ENCODE data around the gene RFX4. TPM values are rescaled to one million over a fixed set of nuclear protein-coding genes. Genes with fewer than 3 reads are reported as not detected.

Gene RFX4
- total and polyA plus RNA-seq, 2 of the 13 experiments (the other 11 are each of a cell fraction or from before 2014, with no cell fraction given): not detected

GRCh38 chr12:106671840-106672239 is 89.0 kb downstream of the RFX4 start:
- 4% methylated on average over 5 of the region's 6 CpGs for WGBS (ENCODE audit: low lambda C conversion rate)
- H3K79me2 ChIP-seq (ENCODE audit: insufficient read depth, low read length): no peaks in the 10 kb centered on the region
- H4K20me1 ChIP-seq (ENCODE audit: insufficient read depth, low read length): no peaks in the 10 kb centered on the region
- ATAC-seq: no peak
- ChIA-PET POLR2A (no interaction called here), CTCF (ENCODE audit: low intra/inter-chr PET ratio, low total read pairs) (no interaction called here)
- H3K9ac ChIP-seq (ENCODE audit: insufficient read depth, low read depth, low read length): no peak overlapping the region
- FAIRE-seq: no peak
- intact Hi-C loops (cut with micrococcal nuclease; ENCODE audit: unreplicated experiment): no loop called here
- BruUV-seq (replicated peaks): no TSS peak
- DNase-seq (ENCODE audit: low spot score): no peak
- H3K27ac ChIP-seq (ENCODE audit: extremely low read length, insufficient read depth, low read length): no peak overlapping the region
- H2AFZ ChIP-seq (ENCODE audit: low read length): no peak overlapping the region
- no peaks in the 10 kb centered on the region for H3K4me1 ChIP-seq (ENCODE audit: insufficient read depth, low read length)
- peaks cover 5 to 24% of the 10 kb centered on the region in 2 experiments; a peak in 3 of 5 replicates for H3K27me3 ChIP-seq (ENCODE audit: control insufficient read depth in 1 of 2, insufficient read depth in 2 of 2, low read length in 2 of 2)
- H3K4me2 ChIP-seq (ENCODE audit: low read depth, low read length): no peak overlapping the region
- H3K36me3 ChIP-seq (replicated peaks in 1 of 2; ENCODE audit: control insufficient read depth in 1 of 2, insufficient read depth in 2 of 2, low read length in 2 of 2): no peaks in the 10 kb centered on the region
- no peaks in the 10 kb centered on the region for H3K9me3 ChIP-seq (ENCODE audit: low read length)
- in situ Hi-C loops (cut with HindIII; ENCODE audit: extremely low pct_ligation_motif_present, low pct_unique_long_range_greater_than_20kb): no loop called here
- no peak overlapping the region for H3K4me3 ChIP-seq (replicated peaks in 1 of 3; ENCODE audit: insufficient read depth in 1 of 3, low read depth in 2 of 3, low read length in 3 of 3)
- TF ChIP-seq ZNF598 (CRISPR knock-in tag; IDR thresholded peaks at IDR 0.05; ENCODE audit: borderline replicate concordance) (no peak), MED8 (CRISPR knock-in tag; IDR thresholded peaks at IDR 0.05; ENCODE audit: insufficient replicate concordance) (no peak), ZNF234 (CRISPR knock-in tag; conservative IDR thresholded peaks at IDR 0.05) (no peak), ATF4 (CRISPR knock-in tag; IDR thresholded peaks at IDR 0.05) (no peak), ZFY (CRISPR knock-in tag; IDR thresholded peaks at IDR 0.05) (no peak), ZNF124 (CRISPR knock-in tag; IDR thresholded peaks at IDR 0.05) (no peak), ZFP36 (IDR thresholded peaks at IDR 0.05; ENCODE audit: borderline replicate concordance, low read depth, low read length, partially characterized antibody) (no peak), ZNF275 (CRISPR knock-in tag; IDR thresholded peaks at IDR 0.05; ENCODE audit: borderline replicate concordance) (no peak), MEIS2 (CRISPR knock-in tag; IDR thresholded peaks at IDR 0.05) (no peak), KDM4B (CRISPR knock-in tag; IDR thresholded peaks at IDR 0.05) (no peak), BATF2 (CRISPR knock-in tag; IDR thresholded peaks at IDR 0.05) (no peak), RBAK (CRISPR knock-in tag; IDR thresholded peaks at IDR 0.05) (no peak), RNF219 (CRISPR knock-in tag; IDR thresholded peaks at IDR 0.05) (no peak), HMGXB4 (CRISPR knock-in tag; IDR thresholded peaks at IDR 0.05; ENCODE audit: borderline replicate concordance in 1 of 2, low read depth in 1 of 2) (no peak), ZNF331 (CRISPR knock-in tag; IDR thresholded peaks at IDR 0.05) (no peak)
